ENCODE measurements around the gene NABP1.

DNA sequence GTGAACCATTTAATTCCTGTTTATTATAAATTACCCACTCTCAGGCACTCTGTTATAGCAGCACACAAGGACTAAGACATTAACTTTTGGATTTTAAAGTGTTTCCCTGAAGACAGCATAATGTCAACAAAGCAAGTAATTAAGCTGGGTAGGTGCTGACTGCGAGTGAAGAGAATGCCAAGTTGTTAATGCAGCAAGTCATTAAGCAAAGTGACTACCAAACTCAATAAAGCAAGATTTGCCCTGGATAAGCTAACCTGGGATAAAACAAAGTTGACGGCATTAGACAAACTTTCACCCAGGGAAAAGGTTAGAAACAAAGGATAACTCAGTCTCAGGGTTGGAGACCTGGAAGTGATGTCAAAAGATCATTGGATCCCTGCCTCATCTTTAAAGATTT, 28.4 kb upstream of the NABP1 start:
- TF ChIP-seq, protein P1, sequence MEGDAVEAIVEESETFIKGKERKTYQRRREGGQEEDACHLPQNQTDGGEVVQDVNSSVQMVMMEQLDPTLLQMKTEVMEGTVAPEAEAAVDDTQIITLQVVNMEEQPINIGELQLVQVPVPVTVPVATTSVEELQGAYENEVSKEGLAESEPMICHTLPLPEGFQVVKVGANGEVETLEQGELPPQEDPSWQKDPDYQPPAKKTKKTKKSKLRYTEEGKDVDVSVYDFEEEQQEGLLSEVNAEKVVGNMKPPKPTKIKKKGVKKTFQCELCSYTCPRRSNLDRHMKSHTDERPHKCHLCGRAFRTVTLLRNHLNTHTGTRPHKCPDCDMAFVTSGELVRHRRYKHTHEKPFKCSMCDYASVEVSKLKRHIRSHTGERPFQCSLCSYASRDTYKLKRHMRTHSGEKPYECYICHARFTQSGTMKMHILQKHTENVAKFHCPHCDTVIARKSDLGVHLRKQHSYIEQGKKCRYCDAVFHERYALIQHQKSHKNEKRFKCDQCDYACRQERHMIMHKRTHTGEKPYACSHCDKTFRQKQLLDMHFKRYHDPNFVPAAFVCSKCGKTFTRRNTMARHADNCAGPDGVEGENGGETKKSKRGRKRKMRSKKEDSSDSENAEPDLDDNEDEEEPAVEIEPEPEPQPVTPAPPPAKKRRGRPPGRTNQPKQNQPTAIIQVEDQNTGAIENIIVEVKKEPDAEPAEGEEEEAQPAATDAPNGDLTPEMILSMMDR (optimal IDR thresholded peaks at IDR 0.05 in 1 of 3, IDR thresholded peaks at IDR 0.05 in 1 of 3, conservative IDR thresholded peaks at IDR 0.05 in 1 of 3; ENCODE audit: extremely low read depth in 1 of 3, insufficient read depth in 2 of 3, low read length in 3 of 3), result no peak
- no peak for TF ChIP-seq EZH2 (IDR thresholded peaks at IDR 0.05; ENCODE audit: low read length)

Measured in keratinocyte (primary cell).